Endothelial cell of hepatic sinusoid (primary cell): ENCODE results near the gene RPL38.

ENCODE experiments used
- in situ Hi-C: cut with HindIII; loops from 2 replicates; pipeline ENCODE4 v1.10.0; 2017; ENCODE audit warnings: low sequenced_read_pairs

The RPL38 gene

GRCh38 chr17:74223901-74224300, 20.4 kb downstream of the RPL38 start:
- in situ Hi-C loops: no loop called here

GRCh38 chr17:74224959-74225725, 21.7 kb downstream of the RPL38 start:
- in situ Hi-C loops: no loop called here

GRCh38 chr17:74226252-74226651, 22.8 kb downstream of the RPL38 start:
- in situ Hi-C loops: no loop called here

DNA sequence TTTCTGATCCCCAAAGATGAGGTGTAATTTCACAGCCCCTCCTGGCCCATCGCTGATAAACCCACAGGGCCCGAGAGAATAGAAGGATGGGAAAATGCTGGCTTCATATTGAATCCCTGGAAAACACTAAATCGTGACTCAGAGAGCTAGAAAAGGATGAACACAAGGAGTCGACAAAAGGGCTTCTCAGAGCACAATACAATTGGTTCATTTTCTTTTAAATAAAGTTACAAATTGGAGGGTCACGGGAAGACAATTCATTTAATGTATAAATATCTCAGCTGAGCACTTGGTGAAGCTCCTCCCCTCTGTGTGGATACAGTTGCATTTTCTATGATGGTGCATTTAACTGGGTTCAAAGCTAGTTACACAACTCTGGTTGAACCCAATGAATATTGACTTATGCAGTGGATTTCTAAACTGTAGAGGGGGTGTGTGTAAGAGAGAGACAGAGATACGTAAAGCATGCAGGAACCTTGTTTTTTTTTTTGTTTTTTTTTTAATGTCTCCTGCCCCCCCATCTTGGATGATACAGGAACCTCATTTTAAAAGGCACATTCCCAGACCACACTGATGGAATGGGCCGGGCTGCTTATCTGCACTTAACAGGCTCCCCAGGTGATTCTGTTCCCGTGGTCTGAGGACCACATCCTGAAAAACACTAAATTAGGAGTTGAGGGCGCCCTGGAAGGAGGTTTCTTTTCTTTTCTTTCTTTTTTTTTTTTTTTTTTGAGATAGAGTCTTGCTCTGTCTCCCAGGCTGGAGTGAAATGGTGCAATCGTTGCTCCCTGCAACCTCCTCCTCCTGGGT, 24.0 kb downstream of the RPL38 start:
- in situ Hi-C loops: no loop called here

DNA sequence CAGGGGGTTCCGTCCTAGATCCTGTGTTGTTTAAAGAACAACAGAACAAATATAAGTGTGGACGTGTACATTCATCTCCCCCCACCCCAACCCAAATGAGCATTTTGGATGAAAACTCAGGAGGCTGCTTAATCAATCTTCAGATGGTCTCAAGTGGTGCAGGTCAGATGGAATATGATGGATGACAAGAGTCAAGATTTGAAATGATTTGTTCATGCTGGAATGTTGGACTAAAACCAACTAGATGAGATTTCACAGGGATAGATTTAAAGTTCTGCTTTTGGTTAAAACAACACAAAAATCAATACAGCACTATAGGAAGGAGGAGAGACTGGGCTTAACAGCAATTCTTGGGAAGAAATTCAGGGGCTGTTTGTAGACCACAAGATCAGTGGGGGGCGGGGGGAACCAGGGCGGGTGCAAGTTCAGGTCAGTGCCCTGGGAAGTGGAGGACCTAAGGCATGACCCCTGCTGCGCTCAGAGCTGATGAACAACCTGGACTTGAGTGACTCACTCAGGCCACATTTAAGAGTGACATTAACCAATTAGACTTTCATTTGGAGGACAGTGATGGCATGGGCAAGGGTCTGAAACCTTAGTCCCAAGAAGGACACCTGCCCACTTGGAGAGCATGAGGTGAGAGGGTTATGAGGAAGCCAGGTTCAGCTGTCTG, 25.0 kb downstream of the RPL38 start:
- in situ Hi-C loops: no loop called here

DNA sequence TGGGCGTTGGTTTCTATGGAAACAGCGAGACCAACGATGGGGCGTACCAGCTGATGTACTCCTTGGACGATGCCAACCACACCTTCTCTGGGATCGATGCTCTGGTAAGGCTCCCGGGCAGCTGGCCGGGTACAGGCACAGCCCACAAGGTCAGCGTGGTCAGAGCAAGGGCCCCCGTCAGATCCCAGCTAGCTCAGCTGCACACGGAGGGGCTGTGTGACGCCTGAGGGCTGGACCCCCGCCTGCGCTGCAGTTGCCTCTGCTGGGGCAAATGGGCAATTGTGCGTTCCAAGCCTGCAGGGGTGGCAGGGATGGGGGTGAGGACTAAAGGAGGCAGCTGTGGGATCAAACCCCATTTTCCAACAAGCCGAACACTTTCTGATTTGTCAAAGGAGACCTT, 27.4 kb downstream of the RPL38 start:
- in situ Hi-C loops: no loop called here

- in situ Hi-C loops: no loop called here
These were observed 28.7 kb downstream of the RPL38 start for GRCh38 chr17:74231928-74232907.

- in situ Hi-C loops: no loop called here
These were observed 30.5 kb downstream of the RPL38 start for GRCh38 chr17:74233937-74234336.

DNA sequence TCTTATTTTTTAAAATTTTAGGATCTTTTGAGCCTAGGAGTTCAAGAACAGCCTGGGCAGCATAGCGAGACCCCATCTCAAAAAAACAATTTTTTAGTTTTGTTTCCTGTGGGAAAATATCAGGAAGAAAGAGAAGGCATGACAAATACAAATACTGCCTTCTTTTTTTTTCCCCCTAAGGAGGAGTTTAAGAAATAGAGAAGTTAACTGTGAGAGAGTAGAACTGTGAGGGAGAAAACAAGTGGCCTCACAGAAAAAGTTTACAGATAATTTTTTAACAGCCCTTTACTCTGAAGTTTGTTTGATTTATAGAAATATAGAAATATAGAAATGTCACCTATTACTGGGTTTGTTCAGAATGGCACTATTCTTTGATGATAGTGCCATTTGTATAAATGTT, 31.0 kb downstream of the RPL38 start:
- in situ Hi-C loops: no loop called here

- in situ Hi-C loops: no loop called here
These were observed 31.6 kb downstream of the RPL38 start for GRCh38 chr17:74235040-74235581.

DNA sequence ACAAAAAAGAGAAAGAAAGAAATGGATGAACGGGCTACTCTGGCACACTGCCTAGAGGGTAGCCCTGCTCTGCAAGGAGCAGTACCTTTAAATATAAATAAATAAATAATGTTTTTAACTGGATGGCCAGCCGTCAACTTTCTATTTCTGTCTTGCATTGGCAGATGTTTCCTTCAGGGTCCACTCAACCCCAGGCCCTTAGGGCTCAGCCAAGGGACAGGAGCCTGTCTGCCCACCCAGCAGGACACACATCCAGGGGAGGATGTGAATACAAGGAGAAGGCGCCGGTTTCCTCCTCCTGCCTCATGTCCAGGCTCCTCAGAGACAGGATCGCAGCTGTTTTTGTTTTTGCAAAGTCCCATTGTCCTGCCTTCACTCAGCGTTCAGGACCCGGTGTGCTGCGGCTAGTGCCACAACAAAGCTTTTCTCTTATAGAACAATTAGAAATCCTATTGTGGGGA, 32.5 kb downstream of the RPL38 start:
- in situ Hi-C loops: no loop called here

DNA sequence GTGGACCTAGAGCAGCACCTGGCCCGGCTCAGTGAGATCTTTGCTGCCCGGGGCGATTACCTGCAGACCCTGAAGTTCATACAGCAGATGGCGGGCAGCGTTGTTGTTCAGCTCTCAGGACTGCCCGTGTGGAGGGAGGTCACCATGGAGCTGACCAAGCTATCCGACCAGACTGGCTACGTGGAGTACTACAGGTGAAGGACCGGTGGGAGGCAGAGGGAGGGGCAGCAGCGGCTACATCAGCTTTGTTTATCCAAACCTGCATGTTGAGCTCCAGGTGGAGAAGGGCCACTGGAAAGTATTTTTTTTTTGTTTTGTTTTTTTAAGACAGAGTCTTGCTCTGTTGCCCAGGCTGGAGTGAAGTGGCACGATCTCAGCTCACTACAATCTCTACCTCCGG, 33.8 kb downstream of the RPL38 start:
- in situ Hi-C loops: no loop called here

DNA sequence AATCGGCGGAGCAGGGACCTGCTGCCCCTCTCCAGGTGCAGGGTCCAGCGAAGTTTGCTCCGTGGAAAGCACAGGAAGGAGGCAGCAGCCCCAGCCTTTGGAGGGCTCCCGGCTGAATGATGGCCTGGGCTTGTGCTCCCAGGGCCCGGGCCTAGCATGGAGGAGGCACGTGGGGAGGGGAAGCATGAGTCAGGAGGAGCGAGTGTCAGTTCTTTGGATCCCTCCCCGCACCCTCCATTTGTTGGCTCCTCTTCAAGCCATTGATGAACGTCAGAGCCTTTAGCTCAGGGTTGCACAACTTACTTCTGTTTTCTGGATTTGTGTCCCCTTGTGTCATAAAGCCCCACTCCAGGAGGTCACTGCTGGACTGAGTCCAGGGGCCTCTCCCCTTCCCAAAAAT, 35.7 kb downstream of the RPL38 start:
- in situ Hi-C loops: no loop called here

GRCh38 chr17:74240618-74241205, 37.2 kb downstream of the RPL38 start:
- in situ Hi-C loops: no loop called here

DNA sequence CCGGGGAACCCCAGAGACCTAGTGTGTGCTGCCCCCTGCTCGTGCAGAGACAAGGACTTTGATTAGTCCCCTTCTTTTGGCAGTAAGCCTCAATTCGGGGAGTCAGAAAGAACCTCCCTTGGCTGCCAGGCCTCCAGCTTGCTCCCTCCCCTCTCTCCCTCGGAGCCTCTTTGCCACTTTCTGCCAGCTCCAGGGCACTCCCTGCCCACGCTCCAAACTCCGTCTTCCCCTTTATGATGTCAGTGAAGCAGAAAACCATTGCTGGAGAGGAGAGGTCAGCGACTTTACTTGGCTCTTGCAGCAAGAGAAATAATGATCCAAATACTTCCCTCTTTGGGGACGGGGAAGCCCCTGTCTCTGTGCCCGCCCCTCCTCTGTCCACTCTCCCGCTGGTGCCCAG, 38.0 kb downstream of the RPL38 start:
- in situ Hi-C loops: no loop called here

GRCh38 chr17:74241847-74242246, 38.4 kb downstream of the RPL38 start:
- in situ Hi-C loops: no loop called here

GRCh38 chr17:74243013-74243755, 39.7 kb downstream of the RPL38 start:
- in situ Hi-C loops: no loop called here

GRCh38 chr17:74244128-74244527, 40.6 kb downstream of the RPL38 start:
- in situ Hi-C loops: no loop called here

DNA sequence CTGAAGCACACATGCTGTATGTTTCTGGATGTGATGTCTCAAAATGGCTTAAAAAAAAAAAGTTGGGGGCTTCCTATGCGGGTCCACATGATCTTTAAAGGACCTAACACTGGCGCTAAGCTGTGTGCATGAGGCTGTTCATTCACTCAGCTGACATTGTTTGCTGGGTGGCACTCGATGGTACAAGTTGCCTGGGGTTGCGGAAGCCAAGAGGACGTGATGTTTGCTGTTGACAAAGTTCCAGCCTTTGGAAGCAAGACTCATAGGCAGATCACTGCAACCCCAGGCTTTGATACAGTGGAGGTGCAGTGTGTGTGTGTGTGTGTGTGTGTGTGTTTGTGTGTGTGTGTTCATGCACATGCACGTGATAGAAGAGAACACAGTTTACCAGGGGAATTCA, 41.1 kb downstream of the RPL38 start:
- in situ Hi-C loops: no loop called here
